NCI-H2107 treated with DMSO at 0.1 percent for 48 hours (cell line): ENCODE results near the gene PANX1.
"Not testable (repeated sequence)": the region's sequence is repeated elsewhere in the genome, so short reads cannot be mapped to it uniquely, and the experiment has no call there.

Source experiments
- DNase-seq: peaks from one replicate; lab custom pipeline; 2025; ENCODE audit not compliant: unreplicated experiment; lab: John Stamatoyannopoulos, UW

PANX1 gene

DNA sequence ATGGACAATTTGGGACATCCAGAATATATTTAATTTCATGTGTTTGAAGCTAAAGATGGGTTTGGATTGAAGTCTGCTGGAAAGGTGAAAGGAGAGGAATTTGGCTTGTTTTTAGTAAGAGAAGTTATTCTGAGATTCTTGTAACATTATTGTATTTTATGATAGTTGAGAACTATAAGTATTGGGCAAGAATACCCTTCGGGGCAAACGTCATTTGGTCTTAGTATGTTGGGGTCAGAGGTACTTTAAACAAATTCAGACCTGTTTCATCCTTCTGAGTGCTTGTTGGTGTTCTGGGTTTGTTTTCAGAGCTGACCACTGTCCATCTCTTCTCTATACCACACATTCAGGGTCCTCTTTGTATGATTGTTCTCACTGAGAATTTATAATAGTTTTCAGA, 19.5 kb downstream of the PANX1 start:
- no peak for DNase-seq

DNA sequence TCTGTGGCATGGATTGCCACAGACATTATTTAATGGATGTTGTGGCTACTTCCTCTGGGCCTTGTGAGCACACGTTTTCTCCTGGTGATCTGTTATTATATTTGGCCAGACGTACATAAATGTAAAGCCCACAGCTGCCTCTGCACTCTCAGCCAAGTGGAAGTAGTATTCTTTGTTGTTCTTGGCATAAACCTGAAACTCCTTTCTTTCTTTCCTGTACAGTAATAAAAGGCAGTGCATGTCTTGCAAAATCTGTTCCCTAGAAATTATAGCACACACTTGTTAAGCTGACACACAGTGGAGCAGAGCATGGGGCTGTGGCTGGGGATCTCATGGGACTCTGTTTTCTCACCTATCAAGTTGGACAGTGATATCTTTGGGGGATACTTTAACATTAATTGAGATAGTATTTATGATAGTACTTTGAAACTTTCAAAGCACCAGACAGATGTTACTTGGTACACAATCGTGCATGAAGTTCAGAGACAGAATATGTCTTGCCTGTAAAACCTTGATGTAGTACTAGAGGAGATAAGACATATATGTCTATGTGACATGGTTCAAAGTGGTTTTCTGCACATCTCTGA, 20.9 kb downstream of the PANX1 start:
- DNase-seq: no peak

DNA sequence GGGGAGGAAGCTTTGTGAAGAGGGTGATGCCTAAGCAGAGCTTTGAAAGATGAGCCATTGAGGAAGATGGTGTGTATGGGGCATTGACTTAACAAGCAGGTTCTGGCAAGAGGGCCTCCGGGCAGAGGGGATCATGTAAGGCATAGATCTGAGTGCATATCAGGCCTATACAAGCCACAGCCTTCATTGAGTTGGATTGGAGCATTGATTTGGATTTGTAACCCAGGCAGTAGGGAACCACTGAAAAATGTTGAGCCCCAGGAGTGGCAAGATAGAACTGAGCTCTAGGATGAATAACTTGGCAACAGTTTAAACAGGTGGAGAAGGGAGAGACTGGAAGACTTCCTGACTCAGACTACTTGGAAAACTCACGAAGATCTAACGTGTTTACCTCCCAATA, 21.4 kb downstream of the PANX1 start:
- DNase-seq: no peak

DNA sequence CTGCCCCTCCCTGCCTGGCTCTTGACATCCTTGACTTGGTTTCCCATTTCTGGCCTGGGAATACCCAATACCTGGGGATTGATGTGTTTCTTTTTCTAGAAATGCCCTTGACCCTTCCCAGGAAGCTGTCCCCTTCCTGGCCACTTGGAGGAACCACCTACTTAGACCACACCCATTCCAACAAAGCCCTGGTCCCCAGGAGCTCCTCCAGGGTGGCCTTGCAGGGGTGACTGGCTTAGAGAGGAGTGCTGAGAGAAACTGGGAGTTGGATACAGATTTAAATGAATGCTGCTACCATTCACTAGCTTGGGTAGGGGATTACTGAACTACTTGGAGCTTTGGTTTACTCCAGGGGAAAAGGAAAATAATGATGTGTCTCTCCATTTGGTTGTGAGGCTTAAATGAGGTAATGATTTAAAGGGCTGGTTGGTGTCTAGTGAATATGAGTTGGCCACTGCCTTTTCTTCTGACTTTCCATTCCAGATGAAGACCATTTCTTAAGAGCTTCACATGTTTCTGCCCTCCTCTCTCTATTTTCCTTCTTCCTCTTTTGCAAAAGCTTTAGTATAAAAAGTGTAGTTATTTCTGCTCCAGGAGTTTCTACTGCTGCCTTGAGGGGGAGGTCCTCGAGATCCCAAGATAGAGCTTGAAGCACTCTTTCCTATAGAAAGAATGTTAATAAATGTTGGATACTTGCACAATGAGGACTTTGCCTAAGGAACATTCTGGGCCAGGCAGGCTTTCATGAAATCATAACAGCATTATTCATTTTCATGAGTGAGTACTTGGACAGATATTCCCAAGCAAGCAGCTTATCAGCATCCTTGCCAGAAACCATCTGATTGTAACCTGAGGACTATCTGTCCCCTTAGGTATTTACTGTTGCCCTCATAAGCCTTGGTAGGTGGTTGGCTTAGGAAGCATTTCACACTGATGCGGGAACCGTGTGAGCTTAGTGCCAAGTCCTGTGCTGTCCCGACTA, 22.4 kb downstream of the PANX1 start:
- no peak for DNase-seq

DNA sequence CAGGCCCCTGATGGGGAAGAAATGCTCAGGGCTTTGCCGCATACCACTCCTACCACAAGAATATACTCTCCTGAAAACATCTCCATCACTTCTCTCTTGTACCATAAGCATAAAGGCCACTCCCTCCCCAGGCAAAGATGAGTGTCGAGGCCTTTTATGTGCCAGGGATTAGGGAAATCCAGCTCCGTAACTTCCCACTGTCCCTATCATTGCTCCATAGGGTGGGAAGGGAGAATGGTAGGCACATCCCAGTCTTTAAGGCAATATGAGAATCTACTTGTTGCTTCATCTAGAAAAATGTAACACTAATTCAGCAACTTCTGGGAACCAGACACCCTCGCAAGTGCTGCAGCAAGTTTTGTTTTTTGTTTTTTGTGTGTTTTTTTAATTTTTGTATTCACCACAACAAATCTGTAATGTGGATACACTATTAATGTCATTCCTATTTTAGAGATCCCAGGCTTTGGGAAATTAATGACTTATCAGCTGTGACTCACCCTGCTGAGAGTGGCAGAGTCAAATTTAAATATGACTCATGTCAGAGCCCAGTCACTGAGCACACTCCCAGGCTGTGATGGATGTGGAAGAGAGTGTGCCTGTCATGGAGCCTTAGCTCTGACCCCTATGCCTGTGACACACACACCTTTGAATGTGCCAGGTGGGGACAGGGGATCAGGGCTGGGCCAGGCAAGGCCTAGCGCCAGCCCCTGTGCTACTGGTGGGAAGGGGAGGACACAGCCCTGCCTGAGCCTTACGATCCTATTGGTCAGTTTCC, 23.4 kb downstream of the PANX1 start:
- no peak for DNase-seq

DNA sequence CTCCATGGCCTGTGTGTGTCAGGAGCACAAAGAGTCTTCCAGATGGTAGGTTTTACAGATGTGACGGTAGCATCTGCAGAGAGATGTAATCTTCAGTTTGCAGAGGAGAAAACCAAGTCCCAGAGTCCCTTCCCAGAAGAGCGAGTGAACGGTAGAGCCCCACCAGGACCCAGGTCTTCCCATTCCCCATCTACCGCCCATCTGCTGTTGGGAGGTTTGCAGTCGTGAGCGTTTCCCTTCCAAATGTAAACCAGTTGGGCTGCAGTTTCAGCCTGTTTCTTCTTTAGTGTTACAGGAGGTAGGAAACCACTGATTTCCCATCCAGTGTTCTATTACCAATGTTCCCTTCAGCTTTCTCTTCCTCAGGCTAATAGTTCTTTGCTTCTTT, 24.0 kb downstream of the PANX1 start:
- DNase-seq: no peak

DNA sequence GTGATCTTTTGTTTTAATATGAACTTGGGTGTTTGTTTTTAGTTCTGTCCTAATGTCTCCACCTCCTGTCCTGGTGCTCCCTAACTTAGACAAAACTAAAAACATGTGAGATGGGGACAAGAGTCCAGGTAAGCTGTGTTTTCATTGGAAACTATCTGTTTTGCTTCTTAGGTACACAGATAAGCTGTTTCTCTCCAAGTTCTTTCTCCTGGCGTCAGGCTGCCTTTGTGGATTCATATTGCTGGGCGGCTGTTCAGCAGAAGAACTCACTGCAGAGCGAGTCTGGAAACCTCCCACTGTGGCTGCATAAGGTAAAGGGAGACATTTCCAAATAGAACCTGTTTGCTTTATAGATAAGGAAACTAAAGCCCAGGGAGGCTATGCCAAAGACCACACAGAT, 24.7 kb downstream of the PANX1 start:
- DNase-seq: no peak

DNA sequence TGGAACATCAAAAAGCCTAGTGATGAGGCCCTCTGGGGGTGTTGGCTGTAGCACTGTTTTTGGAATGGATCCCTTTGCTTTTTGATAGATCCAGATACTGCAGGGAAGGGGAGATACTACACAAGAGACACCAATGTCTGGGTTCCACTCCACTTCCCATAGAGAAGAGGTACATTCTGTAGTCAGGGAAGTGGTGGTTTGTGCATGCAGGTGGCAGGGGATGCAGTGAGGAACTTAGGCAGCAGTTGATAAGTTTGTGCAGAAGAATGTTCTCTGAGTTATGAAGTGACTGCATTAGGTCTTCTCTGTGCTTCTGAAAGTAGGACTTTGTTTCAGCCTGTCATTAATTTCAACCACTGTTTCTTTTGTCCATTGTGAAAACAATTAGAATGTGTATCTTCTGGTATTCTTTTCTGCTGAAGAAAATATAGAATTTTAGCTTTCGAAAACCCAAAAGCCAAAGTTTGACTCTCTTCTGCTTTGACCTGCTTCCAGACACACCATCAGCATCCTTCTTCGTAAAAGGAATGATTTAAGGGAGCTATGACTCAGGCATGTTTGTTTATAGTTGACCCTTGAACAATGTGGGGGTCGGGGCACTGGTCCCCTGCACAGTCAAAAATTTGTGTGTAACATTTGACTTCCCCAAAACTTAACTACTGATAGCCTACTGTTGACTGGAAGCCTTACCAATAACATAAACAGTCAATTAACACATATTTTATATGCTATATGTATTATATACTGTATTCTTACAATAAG, 25.6 kb downstream of the PANX1 start:
- DNase-seq: no peak

DNA sequence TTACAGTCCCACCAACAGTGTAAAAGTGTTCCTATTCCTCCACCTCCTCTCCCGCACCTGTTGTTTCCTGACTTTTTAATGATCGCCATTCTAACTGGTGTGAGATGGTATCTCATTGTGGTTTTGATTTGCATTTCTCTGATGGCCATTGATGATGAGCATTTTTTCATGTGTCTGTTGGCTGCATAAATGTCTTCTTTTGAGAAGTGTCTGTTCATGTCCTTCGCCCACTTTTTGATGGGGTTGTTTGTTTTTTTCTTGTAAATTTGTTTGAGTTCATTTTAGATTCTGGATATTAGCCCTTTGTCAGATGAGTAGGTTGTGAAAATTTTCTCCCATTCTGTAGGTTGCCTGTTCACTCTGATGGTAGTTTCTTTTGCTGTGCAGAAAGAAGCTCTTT, 28.7 kb downstream of the PANX1 start:
- not testable (repeated sequence) for DNase-seq

DNA sequence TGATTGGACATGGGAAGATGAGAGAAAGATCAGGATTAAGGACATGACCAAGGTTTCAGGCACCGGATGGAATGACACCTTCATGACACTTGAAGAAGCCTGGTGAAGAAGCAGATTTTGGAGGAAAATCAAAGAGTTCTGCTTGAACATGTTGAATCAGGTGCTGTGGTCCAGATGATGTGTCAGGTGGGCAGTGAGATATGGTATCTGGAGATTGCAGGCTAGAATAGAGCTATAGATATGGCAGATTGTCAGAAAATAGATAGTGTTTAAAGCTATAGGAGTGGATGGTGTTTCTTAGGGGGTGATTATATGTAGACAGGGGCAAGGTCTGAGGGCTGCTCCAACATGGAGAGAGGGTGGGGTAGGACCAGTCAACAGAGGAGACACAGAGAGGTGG, 40.2 kb downstream of the PANX1 start:
- no peak for DNase-seq

DNA sequence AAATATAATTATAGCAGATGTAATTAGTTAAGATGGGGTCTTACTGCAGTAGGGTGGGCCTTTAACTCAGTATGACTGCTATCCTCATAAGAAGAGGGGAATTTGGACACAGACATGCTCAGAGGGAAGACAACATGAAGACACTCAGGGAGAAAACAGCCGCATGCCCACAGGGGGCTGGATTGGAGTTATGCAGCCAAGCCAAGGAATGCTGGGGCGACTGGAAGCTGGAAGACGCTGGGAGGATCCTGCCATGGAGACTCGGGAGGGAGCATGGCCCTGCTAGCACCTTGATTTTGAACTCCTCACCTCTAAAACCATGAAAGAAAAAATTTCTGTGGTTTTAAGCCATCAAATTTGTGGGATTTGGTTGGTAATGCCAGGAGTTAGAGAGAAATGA, 40.9 kb downstream of the PANX1 start:
- no peak for DNase-seq

DNA sequence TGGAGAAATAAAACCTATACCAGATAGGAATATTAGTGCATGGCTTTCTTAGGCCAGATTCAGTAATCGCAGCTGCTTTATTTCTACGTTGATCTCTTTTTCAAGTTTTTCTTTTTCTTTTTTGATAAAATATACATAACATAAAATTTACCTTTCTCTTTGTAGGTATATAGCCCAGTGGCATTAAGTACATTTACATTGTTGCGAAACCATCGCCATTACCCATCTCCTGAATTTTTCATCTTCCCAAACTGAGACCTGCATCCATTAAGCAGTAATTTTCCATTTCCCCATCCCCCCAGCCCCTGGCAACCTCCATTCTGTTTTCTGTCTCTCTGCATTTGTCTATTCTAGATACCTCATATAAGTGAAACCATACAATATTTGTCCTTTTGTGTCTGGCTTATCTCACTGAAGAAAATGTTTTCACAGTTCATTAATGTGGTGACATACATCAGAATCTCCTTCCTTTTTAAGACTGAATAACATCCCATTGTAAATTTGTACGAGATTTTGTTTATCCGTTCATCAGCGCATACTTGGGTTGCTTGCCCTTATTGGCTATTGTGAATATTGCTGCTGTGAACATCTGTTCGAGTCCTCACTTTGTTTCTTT, 41.4 kb downstream of the PANX1 start:
- no peak for DNase-seq

DNA sequence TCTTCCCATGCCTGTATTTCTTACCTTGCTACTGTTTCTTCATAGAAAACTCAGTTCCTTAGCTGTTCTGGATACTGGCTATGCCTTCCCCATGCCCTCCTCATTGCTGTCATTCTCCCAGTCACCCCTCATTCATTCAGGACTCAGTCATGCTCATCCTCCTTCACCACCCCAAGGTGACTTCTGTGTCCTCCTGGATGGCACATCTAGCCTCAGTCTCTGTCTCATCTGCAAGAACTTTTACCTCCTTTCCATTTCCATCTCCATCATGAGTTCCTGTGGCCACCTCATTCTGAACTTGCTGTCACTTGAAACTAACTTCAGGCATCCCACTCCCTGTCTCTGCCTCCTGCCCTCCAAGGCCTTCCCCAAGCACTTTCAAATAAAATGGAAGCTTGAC, 42.3 kb downstream of the PANX1 start:
- no peak for DNase-seq

DNA sequence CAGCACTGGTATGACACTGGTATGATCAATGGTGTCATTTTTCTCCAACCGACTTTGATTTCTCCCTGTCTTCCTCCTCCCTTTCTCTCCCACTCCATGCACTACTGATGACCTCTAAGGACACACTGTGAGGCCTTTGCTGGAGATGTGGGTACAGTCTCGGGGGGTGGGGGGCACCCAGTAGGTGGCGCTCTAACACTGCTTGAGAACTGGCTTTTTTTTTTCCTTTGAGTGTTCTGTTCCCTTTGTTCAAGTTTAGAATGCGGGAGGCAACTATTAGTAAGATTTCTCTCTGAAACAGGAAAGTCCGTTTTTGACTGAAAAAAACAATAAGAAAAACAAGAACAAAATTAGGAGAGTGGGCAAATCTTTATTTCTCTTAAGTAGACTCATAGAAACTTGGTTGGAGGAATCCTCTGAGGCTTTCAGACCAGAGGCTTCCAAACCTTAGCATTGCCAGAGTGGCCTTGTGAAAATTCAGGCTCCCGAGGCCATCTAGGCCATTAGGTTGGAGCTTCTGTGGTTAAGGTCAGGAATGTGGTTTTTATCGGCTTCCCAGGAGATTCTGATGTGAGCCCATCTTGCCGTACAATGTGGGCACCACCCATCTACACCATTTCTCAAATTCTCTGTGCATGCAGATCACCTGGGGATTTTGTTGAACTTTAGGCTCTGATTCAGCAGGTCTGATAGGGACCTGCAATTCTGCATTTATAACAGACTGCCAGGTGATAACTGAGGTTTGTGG, 43.2 kb downstream of the PANX1 start:
- no peak for DNase-seq

DNA sequence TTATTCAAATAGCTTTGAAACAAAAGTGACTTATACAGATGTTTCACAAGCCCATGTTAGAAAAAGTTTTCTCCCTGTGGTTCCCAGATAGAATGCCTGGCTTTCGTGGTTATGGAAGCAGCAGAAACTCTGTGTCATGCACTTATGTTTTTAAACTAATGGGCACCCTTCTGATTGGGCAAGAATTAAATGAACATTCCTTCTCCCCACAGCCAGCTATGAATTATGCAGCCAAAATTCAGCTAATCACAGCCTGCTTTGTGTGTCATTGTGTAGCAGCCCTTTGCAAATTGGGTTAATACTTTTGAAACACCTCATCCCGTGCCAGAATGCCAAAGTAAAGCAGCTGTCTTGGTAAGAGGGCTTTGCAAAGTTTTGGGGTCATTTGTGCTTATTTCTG, 46.9 kb downstream of the PANX1 start:
- no peak for DNase-seq

DNA sequence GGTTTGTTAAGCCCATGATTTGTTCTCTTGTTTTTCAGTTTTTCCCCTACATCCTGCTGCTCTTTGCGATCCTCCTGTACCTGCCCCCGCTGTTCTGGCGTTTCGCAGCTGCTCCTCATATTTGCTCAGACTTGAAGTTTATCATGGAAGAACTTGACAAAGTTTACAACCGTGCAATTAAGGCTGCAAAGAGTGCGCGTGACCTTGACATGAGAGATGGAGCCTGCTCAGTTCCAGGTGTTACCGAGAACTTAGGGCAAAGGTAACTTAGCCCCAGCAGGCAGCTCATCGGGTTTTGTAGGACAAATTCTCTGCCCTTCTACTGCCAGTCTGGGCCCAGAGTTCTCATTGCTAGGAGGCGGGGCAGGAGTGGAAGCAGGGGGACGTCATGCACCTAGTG, 49.7 kb downstream of the PANX1 start:
- no peak for DNase-seq

DNA sequence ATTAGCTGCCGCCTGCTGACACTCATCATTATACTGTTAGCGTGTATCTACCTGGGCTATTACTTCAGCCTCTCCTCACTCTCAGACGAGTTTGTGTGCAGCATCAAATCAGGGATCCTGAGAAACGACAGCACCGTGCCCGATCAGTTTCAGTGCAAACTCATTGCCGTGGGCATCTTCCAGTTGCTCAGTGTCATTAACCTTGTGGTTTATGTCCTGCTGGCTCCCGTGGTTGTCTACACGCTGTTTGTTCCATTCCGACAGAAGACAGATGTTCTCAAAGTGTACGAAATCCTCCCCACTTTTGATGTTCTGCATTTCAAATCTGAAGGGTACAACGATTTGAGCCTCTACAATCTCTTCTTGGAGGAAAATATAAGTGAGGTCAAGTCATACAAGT, 51.1 kb downstream of the PANX1 start:
- DNase-seq: no peak

DNA sequence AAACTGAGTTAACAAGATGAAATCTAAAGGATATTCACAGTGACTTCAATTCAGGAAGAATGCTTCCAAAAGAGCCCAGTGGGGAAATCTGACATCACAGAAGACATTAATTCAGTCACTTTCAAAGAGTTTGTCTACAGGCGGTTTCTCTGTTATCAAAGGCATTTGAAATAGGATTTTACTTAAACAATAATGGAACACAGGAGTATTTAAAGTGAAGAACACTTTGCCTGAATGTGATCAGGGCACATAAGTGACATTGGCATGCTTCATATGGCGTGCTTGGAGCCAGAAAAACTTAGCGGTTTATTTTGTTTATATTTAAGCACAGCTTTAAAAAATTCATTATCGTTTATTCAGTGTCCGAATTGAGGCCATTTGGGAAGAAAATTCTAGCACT, 52.9 kb downstream of the PANX1 start:
- no peak for DNase-seq

DNA sequence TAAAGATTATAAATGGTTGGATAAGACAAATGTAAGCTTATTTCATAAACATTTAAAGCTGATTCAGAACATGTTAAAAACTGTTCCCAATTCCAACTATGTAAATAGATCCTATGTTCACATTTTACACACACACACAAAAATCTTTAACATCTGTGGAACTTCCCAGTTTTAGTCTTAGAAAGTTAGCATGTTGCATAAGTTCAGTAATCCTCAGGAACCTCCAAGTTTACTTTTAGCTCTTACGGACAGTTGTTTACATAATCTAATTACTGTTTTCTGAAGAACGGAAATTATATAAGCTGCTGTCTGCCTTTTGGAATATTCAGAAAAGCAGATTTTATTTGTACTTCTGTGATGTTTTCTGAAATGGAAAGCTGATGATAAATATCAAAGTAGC, 53.3 kb downstream of the PANX1 start:
- DNase-seq: no peak

DNA sequence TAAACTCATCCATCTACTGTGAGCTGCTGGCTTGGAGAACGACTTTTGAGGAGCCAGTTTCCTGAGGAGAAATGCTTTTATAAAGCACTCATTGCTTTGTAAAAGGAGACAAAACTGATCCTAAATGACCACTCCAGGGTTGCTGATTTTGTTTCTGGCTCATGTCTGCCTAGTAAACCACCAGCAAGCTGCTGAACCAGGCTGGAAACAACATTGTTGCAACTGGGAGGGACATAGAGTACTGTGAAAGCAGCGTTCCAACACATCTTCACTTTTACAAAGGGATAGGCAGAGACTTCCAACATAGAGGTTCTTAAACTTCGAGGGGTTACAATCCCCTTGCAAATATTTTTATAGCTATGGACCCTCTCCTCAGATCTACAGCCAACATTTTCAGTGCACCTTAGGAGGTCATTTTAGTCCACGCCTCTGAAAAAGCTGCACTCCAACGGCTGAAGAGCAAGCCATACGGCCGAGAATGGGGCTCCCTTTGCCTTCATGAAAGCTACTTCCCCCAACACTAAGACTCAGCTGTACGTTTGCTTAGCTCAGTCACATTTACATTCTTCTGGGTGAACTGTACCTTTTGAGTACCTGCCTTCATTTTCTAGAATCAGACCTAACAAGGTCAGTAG, 54.7 kb downstream of the PANX1 start:
- DNase-seq: no peak
